ENCODE measurements around the gene EXOC4. TPM values are rescaled to one million over a fixed set of nuclear protein-coding genes. Genes with fewer than 3 reads are reported as not detected.

EXOC4 gene
- total RNA-seq, 3 donors from 2014 or later = 88.3 to 136 (median 99.6) TPM

DNA sequence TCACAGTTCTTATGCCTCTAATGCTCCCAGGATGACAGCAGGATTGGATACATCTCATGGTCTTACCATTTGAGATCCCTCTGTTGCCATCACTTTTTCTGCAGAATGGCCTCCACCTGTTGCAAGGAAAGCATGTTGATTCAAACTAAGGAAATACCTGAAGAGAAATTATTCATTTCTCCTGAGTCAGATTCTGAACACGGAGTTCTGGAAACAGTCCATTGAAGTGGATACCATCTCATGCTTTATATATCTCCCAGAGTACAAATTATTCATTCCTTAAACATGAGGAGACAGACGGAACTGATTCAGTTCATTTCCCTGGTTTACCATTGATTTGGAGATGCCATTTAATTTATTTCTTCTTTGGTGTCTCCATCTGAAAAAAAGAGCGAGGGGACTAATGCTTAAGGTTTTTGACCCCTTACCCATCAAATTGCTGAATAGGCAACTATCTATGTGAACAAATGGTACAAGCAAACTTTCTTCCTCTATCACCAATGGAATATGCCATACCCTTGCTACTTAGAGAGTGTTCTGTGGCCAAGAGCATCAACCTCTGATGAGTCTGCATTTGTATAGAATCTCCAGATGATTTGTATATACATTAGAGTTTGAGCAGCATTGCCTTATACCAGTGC, 569.2 kb downstream of the EXOC4 start:
- TF ChIP-seq, protein P1, sequence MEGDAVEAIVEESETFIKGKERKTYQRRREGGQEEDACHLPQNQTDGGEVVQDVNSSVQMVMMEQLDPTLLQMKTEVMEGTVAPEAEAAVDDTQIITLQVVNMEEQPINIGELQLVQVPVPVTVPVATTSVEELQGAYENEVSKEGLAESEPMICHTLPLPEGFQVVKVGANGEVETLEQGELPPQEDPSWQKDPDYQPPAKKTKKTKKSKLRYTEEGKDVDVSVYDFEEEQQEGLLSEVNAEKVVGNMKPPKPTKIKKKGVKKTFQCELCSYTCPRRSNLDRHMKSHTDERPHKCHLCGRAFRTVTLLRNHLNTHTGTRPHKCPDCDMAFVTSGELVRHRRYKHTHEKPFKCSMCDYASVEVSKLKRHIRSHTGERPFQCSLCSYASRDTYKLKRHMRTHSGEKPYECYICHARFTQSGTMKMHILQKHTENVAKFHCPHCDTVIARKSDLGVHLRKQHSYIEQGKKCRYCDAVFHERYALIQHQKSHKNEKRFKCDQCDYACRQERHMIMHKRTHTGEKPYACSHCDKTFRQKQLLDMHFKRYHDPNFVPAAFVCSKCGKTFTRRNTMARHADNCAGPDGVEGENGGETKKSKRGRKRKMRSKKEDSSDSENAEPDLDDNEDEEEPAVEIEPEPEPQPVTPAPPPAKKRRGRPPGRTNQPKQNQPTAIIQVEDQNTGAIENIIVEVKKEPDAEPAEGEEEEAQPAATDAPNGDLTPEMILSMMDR (IDR thresholded peaks at IDR 0.05) = no peak
- no peak for TF ChIP-seq POLR2AphosphoS5 (IDR thresholded peaks at IDR 0.05)
- no peak for TF ChIP-seq POLR2A (IDR thresholded peaks at IDR 0.05)
- intact Hi-C loops (cut with DNase I; ENCODE audit: low total_unique reads) = no loop called here
- Histone ChIP-seq H3K27ac (no peak overlapping the region), H3K4me1 (no peaks in the 10 kb centered on the region), H3K36me3 (no peaks in the 10 kb centered on the region), H3K27me3 (no peaks in the 10 kb centered on the region), H3K4me3 (no peak overlapping the region), H3K9me3 (no peaks in the 10 kb centered on the region)
- DNase-seq (ENCODE audit: low spot score in 2 of 2) = no peak

DNA sequence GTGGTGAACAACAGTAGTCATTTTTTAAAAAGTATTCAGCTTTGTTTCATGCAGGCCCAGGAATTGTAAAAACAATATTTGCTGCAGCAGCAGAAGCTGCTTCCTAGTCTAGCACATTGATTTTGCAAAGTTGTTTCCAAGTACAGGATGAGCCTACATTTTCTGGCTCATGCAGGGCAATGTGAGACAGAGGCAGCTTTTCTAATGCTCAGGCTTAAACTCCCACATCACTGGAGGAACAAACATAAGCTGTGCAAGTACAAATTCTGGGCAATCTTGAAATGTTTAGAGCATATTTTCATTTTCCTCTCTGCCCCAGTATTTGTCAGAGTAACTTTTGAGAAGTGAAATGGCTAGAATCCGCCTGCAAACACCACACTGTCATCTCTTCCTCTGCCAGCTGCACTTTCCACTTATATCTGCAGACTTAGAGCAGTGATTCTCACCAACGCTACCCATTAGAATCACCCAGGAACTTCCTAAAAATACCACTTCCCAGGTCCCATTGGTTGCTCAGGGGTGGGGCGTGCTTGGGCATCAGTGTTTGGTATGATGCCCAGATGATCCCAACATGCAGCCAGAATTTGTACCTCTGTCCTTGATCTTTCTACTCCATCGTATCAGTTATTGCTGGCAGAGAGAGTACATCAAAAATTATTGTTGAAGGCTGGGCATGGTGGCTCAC, 570.1 kb downstream of the EXOC4 start:
- intact Hi-C loops (cut with DNase I; ENCODE audit: low total_unique reads) = no loop called here
- no peaks in the 10 kb centered on the region for H3K27me3 ChIP-seq
- H3K4me1 ChIP-seq = no peaks in the 10 kb centered on the region
- H3K4me3 ChIP-seq = no peak overlapping the region
- H3K36me3 ChIP-seq = no peaks in the 10 kb centered on the region
- H3K27ac ChIP-seq = no peak overlapping the region
- H3K9me3 ChIP-seq = no peaks in the 10 kb centered on the region
- DNase-seq (ENCODE audit: low spot score in 2 of 2) = no peak
- no peak for TF ChIP-seq POLR2AphosphoS5 (IDR thresholded peaks at IDR 0.05)
- no peak for TF ChIP-seq POLR2A (IDR thresholded peaks at IDR 0.05)
- TF ChIP-seq, protein P1 (IDR thresholded peaks at IDR 0.05) = no peak

DNA sequence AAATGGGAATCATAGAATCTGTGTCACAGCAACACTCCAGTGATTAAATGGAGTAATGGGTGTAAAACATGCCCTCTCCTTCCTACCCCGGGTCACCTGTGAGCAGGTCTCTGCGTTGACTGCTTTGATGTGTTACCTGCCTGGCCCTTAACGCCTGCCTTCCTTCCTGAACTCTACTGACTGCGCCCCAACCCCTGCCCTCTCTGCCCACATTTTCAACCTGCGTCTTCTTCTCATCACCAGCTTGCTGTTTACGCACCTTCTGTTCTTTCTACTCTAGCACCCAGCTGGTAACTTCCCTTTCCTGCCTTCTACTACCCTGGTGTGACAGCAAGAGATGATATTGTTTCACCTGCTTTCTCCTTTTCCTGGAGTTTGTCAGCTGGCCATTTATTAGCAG, 571.3 kb downstream of the EXOC4 start:
- intact Hi-C loops (cut with DNase I; ENCODE audit: low total_unique reads) = no loop called here
- Histone ChIP-seq H3K27me3 (no peaks in the 10 kb centered on the region), H3K4me1 (no peaks in the 10 kb centered on the region), H3K27ac (no peak overlapping the region), H3K9me3 (no peaks in the 10 kb centered on the region), H3K36me3 (no peaks in the 10 kb centered on the region), H3K4me3 (no peak overlapping the region)
- DNase-seq (ENCODE audit: low spot score in 2 of 2) = no peak
- TF ChIP-seq POLR2AphosphoS5 (IDR thresholded peaks at IDR 0.05) (no peak), POLR2A (IDR thresholded peaks at IDR 0.05) (no peak)
- TF ChIP-seq, protein P1 (IDR thresholded peaks at IDR 0.05) = no peak

DNA sequence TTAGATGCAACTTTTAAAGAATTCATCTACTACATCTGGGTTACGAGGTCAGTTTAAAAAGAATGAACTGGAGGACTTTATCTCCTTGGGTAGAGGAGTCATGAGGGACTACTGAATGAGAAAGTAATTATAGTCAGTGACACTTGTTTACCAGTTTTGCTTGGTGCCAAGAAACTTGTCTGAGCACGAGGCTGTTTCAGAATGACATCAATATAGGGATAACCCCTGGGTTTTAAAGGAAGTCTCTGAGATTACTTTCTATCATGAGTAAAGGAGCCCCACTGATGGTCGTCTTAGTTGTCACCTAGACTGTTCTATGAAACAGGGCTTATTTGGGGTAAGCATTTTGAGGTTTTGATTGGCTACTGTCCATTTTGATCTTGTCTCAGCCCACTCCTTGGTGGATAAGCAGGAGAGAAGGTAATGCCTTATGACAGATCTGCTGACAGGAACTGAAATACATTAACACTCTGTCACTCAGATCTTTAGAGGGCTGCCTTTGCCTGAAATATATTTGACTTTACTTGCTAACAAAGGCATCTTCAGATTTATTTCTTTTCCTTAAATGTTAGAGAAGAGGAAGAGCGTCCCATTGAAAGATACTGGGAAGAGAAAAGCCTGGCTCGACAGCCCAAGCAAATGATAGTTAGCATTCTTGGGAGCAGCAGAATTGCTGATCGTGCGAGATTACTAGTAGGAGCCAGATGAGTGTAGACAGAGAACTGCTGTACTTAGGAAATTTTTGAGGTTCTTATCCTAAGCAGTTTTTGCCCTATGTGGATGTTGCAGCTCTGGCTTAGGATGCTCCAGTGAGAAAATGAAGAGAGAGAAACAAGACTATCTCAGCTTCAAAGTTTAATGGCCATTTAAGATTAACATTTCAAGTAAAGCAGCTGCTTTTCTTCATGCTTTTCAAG, 575.1 kb downstream of the EXOC4 start:
- Histone ChIP-seq H3K27ac (no peak overlapping the region), H3K36me3 (no peaks in the 10 kb centered on the region), H3K9me3 (peaks cover 0 to 5% of the 10 kb centered on the region in 2 donors), H3K27me3 (no peaks in the 10 kb centered on the region), H3K4me1 (no peaks in the 10 kb centered on the region), H3K4me3 (no peak overlapping the region)
- DNase-seq (ENCODE audit: low spot score in 2 of 2) = no peak
- TF ChIP-seq, protein P1 (IDR thresholded peaks at IDR 0.05) = no peak
- TF ChIP-seq POLR2A (IDR thresholded peaks at IDR 0.05) = no peak
- TF ChIP-seq POLR2AphosphoS5 (IDR thresholded peaks at IDR 0.05) = no peak
- intact Hi-C loops (cut with DNase I; ENCODE audit: low total_unique reads) = no loop called here
